OCI-LY1 (cell line): ENCODE measurements around the gene KCNIP3.

Source experiments
- H2AFZ ChIP-seq: fragments of 200-600 bp; sonication (generic), shearing (Covaris generic); 2 replicates; pipeline ENCODE4 v1.6.0; 2014; ENCODE audit warnings: antibody characterized with exemption, mild to moderate bottlenecking, low read length
- H3F3A ChIP-seq: fragments of 200-600 bp; sonication (generic), shearing (Covaris generic); 2 replicates; pipeline ENCODE4 v1.6.0; 2014; ENCODE audit warnings: mild to moderate bottlenecking, antibody characterized with exemption, low read length, moderate library complexity; ENCODE audit not compliant: insufficient read depth
- H3K27ac ChIP-seq: fragments of 200-600 bp; sonication (generic); 2 replicates; pipeline ENCODE4 v1.5.1; 2014; ENCODE audit warnings: low read length, mixed run types, mild to moderate bottlenecking, low read depth; ENCODE audit not compliant: poor library complexity, severe bottlenecking
- H3K27me3 ChIP-seq: fragments of 200-600 bp; sonication (generic); 2 replicates; pipeline ENCODE4 v1.6.0; 2014; ENCODE audit warnings: antibody characterized with exemption, mild to moderate bottlenecking, low read length, moderate library complexity; ENCODE audit not compliant: insufficient read depth
- H3K36me3 ChIP-seq: fragments of 200-600 bp; sonication (generic); 2 replicates; pipeline ENCODE4 v1.6.1; 2014; ENCODE audit warnings: mild to moderate bottlenecking, antibody characterized with exemption, low read length, moderate library complexity, mixed read lengths; ENCODE audit not compliant: insufficient read depth
- H3K4me1 ChIP-seq: fragments of 200-600 bp; sonication (generic); 2 replicates; pipeline ENCODE4 v1.5.1; 2014; ENCODE audit warnings: mild to moderate bottlenecking, low read length, moderate library complexity; ENCODE audit not compliant: insufficient read depth, severe bottlenecking
- H3K4me2 ChIP-seq: fragments of 200-600 bp; sonication (generic), shearing (Covaris generic); 2 replicates; pipeline ENCODE4 v1.6.1; 2014; ENCODE audit warnings: low read length
- H3K4me3 ChIP-seq: fragments of 200-600 bp; sonication (generic); 2 replicates; pipeline ENCODE4 v1.5.1; 2014; ENCODE audit warnings: low read length, low read depth, mild to moderate bottlenecking, mixed read lengths; ENCODE audit not compliant: poor library complexity, severe bottlenecking
- H3K79me2 ChIP-seq: fragments of 200-600 bp; shearing (Covaris generic); 2 replicates; pipeline ENCODE4 v1.6.1; 2016; ENCODE audit warnings: mixed run types, low read length, mixed read lengths; ENCODE audit not compliant: insufficient read depth
- H3K9ac ChIP-seq: fragments of 200-600 bp; sonication (generic), shearing (Covaris generic); 2 replicates; pipeline ENCODE4 v1.6.1; 2014; ENCODE audit warnings: mild to moderate bottlenecking, low read length, mixed read lengths
- H3K9me2 ChIP-seq: fragments of 200-600 bp; sonication (generic), shearing (Covaris generic); 2 replicates; pipeline ENCODE4 v1.6.1; 2014; ENCODE audit warnings: low read depth, mild to moderate bottlenecking, low read length, mixed read lengths
- H3K9me3 ChIP-seq: fragments of 200-600 bp; shearing (Covaris generic); 2 replicates; pipeline ENCODE4 v1.6.1; 2014; ENCODE audit warnings: low read length, mixed read lengths
- H4K20me1 ChIP-seq: fragments of 200-600 bp; sonication (generic), shearing (Covaris generic); 2 replicates; pipeline ENCODE4 v1.6.0; 2016; ENCODE audit warnings: mild to moderate bottlenecking, low read length; ENCODE audit not compliant: insufficient read depth
- CTCF ChIP-seq: fragments of 200-600 bp; sonication (generic), shearing (Covaris generic); IDR thresholded peaks from 2 replicates; pipeline ENCODE4 v1.5.1; 2017; ENCODE audit warnings: mild to moderate bottlenecking, antibody characterized with exemption, low read length, moderate library complexity, mixed read lengths
- EZH2 ChIP-seq: fragments of 200-600 bp; sonication (generic), shearing (Covaris generic); IDR thresholded peaks from 2 replicates; pipeline ENCODE4 v1.8.0; 2017; ENCODE audit warnings: borderline replicate concordance, mixed run types, mild to moderate bottlenecking, antibody characterized with exemption, low read length, moderate library complexity, mixed read lengths

The KCNIP3 gene

GRCh38 chr2:95359031-95359430, 61.9 kb downstream of the KCNIP3 start:
- no peaks in the 10 kb centered on the region for H3K27me3 ChIP-seq
- no peaks in the 10 kb centered on the region for H3K4me1 ChIP-seq
- no peaks in the 10 kb centered on the region for H3F3A ChIP-seq
- no peak overlapping the region for H3K27ac ChIP-seq
- no peak overlapping the region for H3K4me2 ChIP-seq
- H3K79me2 ChIP-seq: no peaks in the 10 kb centered on the region
- H3K9me2 ChIP-seq: no peaks in the 10 kb centered on the region
- no peak for TF ChIP-seq EZH2
- TF ChIP-seq CTCF: no peak
- no peak overlapping the region for H3K4me3 ChIP-seq
- no peak overlapping the region for H3K9ac ChIP-seq
- H3K9me3 ChIP-seq: no peaks in the 10 kb centered on the region
- no peaks in the 10 kb centered on the region for H4K20me1 ChIP-seq
- H3K36me3 ChIP-seq: no peaks in the 10 kb centered on the region
- no peak overlapping the region for H2AFZ ChIP-seq

- TF ChIP-seq EZH2 (no peak), CTCF (no peak)
- Histone ChIP-seq H3K9me2 (no peaks in the 10 kb centered on the region), H3K4me1 (no peaks in the 10 kb centered on the region), H3K27me3 (no peaks in the 10 kb centered on the region), H2AFZ (no peak overlapping the region), H3K9me3 (no peaks in the 10 kb centered on the region), H4K20me1 (no peaks in the 10 kb centered on the region), H3K79me2 (no peaks in the 10 kb centered on the region), H3K36me3 (no peaks in the 10 kb centered on the region), H3K9ac (no peak overlapping the region), H3K27ac (no peak overlapping the region), H3K4me3 (no peak overlapping the region), H3K4me2 (no peak overlapping the region), H3F3A (no peaks in the 10 kb centered on the region)
Observed at GRCh38 chr2:95359501-95359930, 62.4 kb downstream of the KCNIP3 start.

- Histone ChIP-seq H3K36me3 (no peaks in the 10 kb centered on the region), H3K4me3 (no peak overlapping the region), H3K27ac (no peak overlapping the region), H3K9me3 (no peaks in the 10 kb centered on the region), H3K9me2 (no peaks in the 10 kb centered on the region), H3K79me2 (no peaks in the 10 kb centered on the region), H3F3A (no peaks in the 10 kb centered on the region), H3K4me1 (no peaks in the 10 kb centered on the region), H3K4me2 (no peak overlapping the region), H2AFZ (no peak overlapping the region), H4K20me1 (no peaks in the 10 kb centered on the region), H3K27me3 (no peaks in the 10 kb centered on the region), H3K9ac (no peak overlapping the region)
- TF ChIP-seq CTCF (no peak), EZH2 (no peak)
Observed at GRCh38 chr2:95361216-95361980, 64.3 kb downstream of the KCNIP3 start.
